Measurements from ENCODE around the gene C10orf71. TPM values are rescaled to one million over a fixed set of nuclear protein-coding genes. Genes with fewer than 3 reads are reported as not detected.

Gene C10orf71
- total and polyA plus RNA-seq, 2 of the 8 experiments (the other 6 are each of a cell fraction or from before 2014, with no cell fraction given), result not detected

GRCh38 chr10:49254150-49254549 lies 44.8 kb upstream of the C10orf71 start:
- Histone ChIP-seq H3K23me2 (ENCODE audit: low read depth, low read length) (peaks cover 4% of the 10 kb centered on the region), H2BK5ac (ENCODE audit: low read depth, low read length) (no peak overlapping the region), H3K36me3 (ENCODE audit: control insufficient read depth in 2 of 4, insufficient read depth in 4 of 4, low read length in 3 of 4) (no peaks in the 10 kb centered on the region), H2AK5ac (ENCODE audit: low read depth, low read length) (peak overlapping the region; percentile 75; the same call in 1 of the 2 replicates), H3K23ac (ENCODE audit: insufficient read length) (no peak overlapping the region), H3K4me1 (replicated peaks in 1 of 4; ENCODE audit: control insufficient read depth in 3 of 4, insufficient read depth in 4 of 4, low read length in 3 of 4) (peaks cover 0 to 3% (median 0%) of the 10 kb centered on the region in 4 experiments; a peak in 1 of 7 replicates), H4K8ac (ENCODE audit: extremely low read depth, insufficient read depth, low read length) (no peak overlapping the region), H3K79me2 (ENCODE audit: control insufficient read depth in 1 of 2, insufficient read depth in 2 of 2, low read length in 2 of 2) (no peaks in the 10 kb centered on the region), H2BK15ac (ENCODE audit: low read length) (no peak overlapping the region), H3K9me3 (ENCODE audit: insufficient read depth in 2 of 2, low read depth in 1 of 2, low read length in 1 of 2) (no peaks in the 10 kb centered on the region), H4K5ac (ENCODE audit: insufficient read length, low read depth, low read length) (no peak overlapping the region), H3K9ac (replicated peaks in 1 of 4; ENCODE audit: extremely low read depth in 1 of 4, low read depth in 3 of 4, low read length in 3 of 4) (no peak overlapping the region; a peak in 1 of 7 replicates), H3K14ac (ENCODE audit: insufficient read length) (no peak overlapping the region), H4K20me1 (replicated peaks in 1 of 2; ENCODE audit: control insufficient read depth in 1 of 2, insufficient read depth in 2 of 2, low read length in 2 of 2) (no peaks in the 10 kb centered on the region), H3K4ac (replicated peaks; ENCODE audit: insufficient read length, low read depth, low read length) (no peak overlapping the region), H2AFZ (ENCODE audit: low read length) (no peak overlapping the region), H4K91ac (replicated peaks; ENCODE audit: insufficient read length, low read length) (no peak overlapping the region), H3K4me2 (ENCODE audit: insufficient read depth in 1 of 2, low read depth in 2 of 2, low read length in 2 of 2) (no peak overlapping the region), H3K79me1 (ENCODE audit: low read depth, low read length) (no peaks in the 10 kb centered on the region), H3K27ac (ENCODE audit: low read depth, low read length) (no peak overlapping the region), H2BK120ac (replicated peaks; ENCODE audit: low read depth, low read length) (no peak overlapping the region), H2BK20ac (ENCODE audit: low read length) (peak overlapping the region; percentile 17; the same call in 1 of the 2 replicates), H3K4me3 (ENCODE audit: extremely low read depth in 1 of 4, insufficient read depth in 2 of 4, low read depth in 3 of 4, low read length in 4 of 4) (no peak overlapping the region), H3K27me3 (replicated peaks in 1 of 4; ENCODE audit: control insufficient read depth in 3 of 4, extremely low read depth in 1 of 4, insufficient read depth in 3 of 4, low read length in 3 of 4) (no peaks in the 10 kb centered on the region; a peak in 1 of 7 replicates), H3K56ac (replicated peaks; ENCODE audit: insufficient read length, low read depth, low read length) (no peak overlapping the region), H3K18ac (ENCODE audit: extremely low read depth, low read length) (no peak overlapping the region), H2BK12ac (ENCODE audit: low read depth, low read length) (no peak overlapping the region)
- POLR2A ChIA-PET (ENCODE audit: partially characterized antibody), result no interaction called here
- CTCF ChIA-PET (ENCODE audit: partially characterized antibody), result interaction anchor here (1.8 kb wide), 1 partner anchor 17 kb away, joined by 6 read pairs; no protein-coding TSS in a partner anchor
- FAIRE-seq, result no peak
- no peak for DNase-seq (ENCODE audit: low read depth in 1 of 2, low spot score in 2 of 2)
- TF ChIP-seq EP300 (IDR thresholded peaks at IDR 0.05; ENCODE audit: borderline replicate concordance in 1 of 2, low read depth in 2 of 2, low read length in 2 of 2), result no peak
- no peak for TF ChIP-seq RXRA (IDR thresholded peaks at IDR 0.05; ENCODE audit: insufficient read depth, low read depth, low read length)
- no peak for TF ChIP-seq SUZ12 (IDR thresholded peaks at IDR 0.05; ENCODE audit: low read length)
- TF ChIP-seq POU5F1 (IDR thresholded peaks at IDR 0.05; ENCODE audit: low read depth, low read length), result no peak
